ENCODE data around the gene SMTNL2. TPM values are rescaled to one million over a fixed set of nuclear protein-coding genes. Genes with fewer than 3 reads are reported as not detected.
"Not testable (repeated sequence)": the region's sequence is repeated elsewhere in the genome, so short reads cannot be mapped to it uniquely, and the experiment has no call there.

The SMTNL2 gene
- total RNA-seq, 4 donors from 2014 or later = 0.25 to 3.0 (median 1.0) TPM; not detected in 1

DNA sequence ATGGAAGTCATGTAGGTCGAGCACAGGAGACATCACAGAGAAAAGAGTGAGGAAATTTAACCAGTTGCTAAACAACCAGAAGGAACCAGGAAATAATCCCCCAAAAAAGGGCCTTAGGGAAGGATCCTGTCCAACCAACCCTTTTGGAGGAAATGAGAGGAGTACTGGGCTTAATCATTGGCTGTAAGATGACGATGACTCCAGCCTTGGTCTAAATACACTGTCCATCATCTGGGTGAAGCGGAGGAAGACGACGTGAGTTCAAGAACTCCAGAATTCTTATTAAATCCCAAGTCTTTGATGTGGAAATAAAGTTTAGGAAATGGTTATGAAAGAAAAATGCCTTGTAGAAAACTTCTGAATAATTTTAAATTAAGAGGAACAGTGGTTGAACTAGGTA, 68.7 kb downstream of the SMTNL2 start:
- no peak overlapping the region for H3K4me3 ChIP-seq (ENCODE audit: low read depth, poor library complexity, severe bottlenecking)
- DNase-seq (ENCODE audit: low spot score in 2 of 2) = no peak
- intact Hi-C loops (cut with DNase I; ENCODE audit: low total_unique reads) = no loop called here
- WGBS, 2 donors = 64 to 69% methylated on average over 5 of the region's 5 CpGs
- no peak for TF ChIP-seq POLR2A (IDR thresholded peaks at IDR 0.05)
- TF ChIP-seq, protein P1, sequence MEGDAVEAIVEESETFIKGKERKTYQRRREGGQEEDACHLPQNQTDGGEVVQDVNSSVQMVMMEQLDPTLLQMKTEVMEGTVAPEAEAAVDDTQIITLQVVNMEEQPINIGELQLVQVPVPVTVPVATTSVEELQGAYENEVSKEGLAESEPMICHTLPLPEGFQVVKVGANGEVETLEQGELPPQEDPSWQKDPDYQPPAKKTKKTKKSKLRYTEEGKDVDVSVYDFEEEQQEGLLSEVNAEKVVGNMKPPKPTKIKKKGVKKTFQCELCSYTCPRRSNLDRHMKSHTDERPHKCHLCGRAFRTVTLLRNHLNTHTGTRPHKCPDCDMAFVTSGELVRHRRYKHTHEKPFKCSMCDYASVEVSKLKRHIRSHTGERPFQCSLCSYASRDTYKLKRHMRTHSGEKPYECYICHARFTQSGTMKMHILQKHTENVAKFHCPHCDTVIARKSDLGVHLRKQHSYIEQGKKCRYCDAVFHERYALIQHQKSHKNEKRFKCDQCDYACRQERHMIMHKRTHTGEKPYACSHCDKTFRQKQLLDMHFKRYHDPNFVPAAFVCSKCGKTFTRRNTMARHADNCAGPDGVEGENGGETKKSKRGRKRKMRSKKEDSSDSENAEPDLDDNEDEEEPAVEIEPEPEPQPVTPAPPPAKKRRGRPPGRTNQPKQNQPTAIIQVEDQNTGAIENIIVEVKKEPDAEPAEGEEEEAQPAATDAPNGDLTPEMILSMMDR (IDR thresholded peaks at IDR 0.05) = no peak

DNA sequence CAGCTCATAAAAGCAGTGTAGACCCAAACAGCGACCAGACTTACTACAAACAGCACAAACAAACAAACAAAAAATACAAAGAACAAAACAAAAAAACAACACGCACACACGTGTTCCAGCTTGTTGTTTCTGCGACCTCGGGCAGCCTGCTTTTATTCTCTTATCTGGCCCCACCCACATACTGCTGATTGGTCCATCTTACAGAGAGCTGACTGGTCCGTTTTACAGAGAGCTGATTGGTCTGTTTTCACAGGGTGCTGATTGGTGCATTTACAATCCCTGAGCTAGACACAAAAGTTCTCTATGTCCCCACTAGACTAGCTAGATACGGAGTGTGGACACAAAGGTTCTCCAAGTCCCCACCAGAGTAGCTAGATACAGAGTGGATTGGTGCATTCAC, 71.6 kb downstream of the SMTNL2 start:
- intact Hi-C loops (cut with DNase I; ENCODE audit: low total_unique reads); DNase-seq (ENCODE audit: low spot score in 2 of 2); H3K4me3 ChIP-seq (ENCODE audit: low read depth, poor library complexity, severe bottlenecking): not testable (repeated sequence)
- 85 to 86% methylated on average over 7 of the region's 7 CpGs for WGBS, 2 donors

DNA sequence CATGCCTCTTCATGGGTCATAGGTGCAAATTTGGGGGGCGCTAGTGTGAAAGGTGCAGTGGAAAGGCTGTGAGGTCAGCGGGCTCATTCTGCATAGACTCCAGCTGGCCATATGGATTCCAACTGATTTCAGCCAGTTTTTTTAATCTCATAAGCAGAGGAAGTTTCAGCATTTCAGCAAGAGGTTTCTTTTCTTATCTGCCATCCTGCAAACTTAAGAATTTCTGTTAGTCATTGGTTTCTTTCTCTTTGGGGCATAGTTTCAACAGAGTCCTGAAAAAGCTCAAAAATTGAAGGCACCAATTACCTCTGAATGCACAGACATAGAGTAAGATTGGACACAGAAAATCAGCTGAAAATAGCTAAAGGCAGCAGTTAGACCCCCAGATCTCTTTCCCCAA, 73.3 kb downstream of the SMTNL2 start:
- intact Hi-C loops (cut with DNase I; ENCODE audit: low total_unique reads) = no loop called here
- no peak for TF ChIP-seq POLR2A (IDR thresholded peaks at IDR 0.05)
- TF ChIP-seq, protein P1 (IDR thresholded peaks at IDR 0.05) = no peak
- no peak overlapping the region for H3K4me3 ChIP-seq (ENCODE audit: low read depth, poor library complexity, severe bottlenecking)
- DNase-seq (ENCODE audit: low spot score in 2 of 2) = no peak
- WGBS, 2 donors = 86 to 94% methylated on average over 2 of the region's 2 CpGs

Other genes starting within 250 kb of the SMTNL2 start
- gene UBE2G1, start 217.9 kb upstream of the SMTNL2 start, total RNA-seq = 10 to 100 TPM; 72.3 to 84.3 (median 78.5) TPM
- gene SPNS3, start 150.6 kb upstream of the SMTNL2 start, total RNA-seq = under 1 TPM in 2 of 4 donors, not detected in 2; 0.16 to 0.56 TPM
- gene SPNS2, start 85.6 kb upstream of the SMTNL2 start, total RNA-seq = 100 to 1,000 TPM in 1 of 4 donors, 10 to 100 TPM in 3; 74.9 to 132 (median 87.5) TPM
- gene MYBBP1A, start 29.1 kb upstream of the SMTNL2 start, total RNA-seq = 10 to 100 TPM; 53.9 to 83.7 (median 54.5) TPM
- 100 to 1,000 TPM; 133 to 232 (median 184) TPM for gene GGT6, start 24.0 kb upstream of the SMTNL2 start, total RNA-seq
- gene ALOX15, start 57.1 kb downstream of the SMTNL2 start, total RNA-seq = under 1 TPM in 2 of 4 donors, not detected in 2; 0.54 to 0.68 TPM
- gene PELP1, start 119.6 kb downstream of the SMTNL2 start, total RNA-seq = 10 to 100 TPM; 20.5 to 78.4 (median 26.0) TPM
- 10 to 100 TPM in 3 of 4 donors, 1 to 10 TPM in 1; 8.5 to 16.4 (median 11.8) TPM for gene ARRB2, start 126.1 kb downstream of the SMTNL2 start, total RNA-seq
- 10 to 100 TPM; 22.9 to 47.0 (median 40.9) TPM for gene MED11, start 146.9 kb downstream of the SMTNL2 start, total RNA-seq
- gene ZMYND15, start 155.3 kb downstream of the SMTNL2 start, total RNA-seq = 1 to 10 TPM in 2 of 4 donors, under 1 TPM in 1, not detected in 1; 0.46 to 1.7 (median 1.2) TPM
- gene CXCL16, start 155.4 kb downstream of the SMTNL2 start, total RNA-seq = 10 to 100 TPM; 25.0 to 28.1 (median 25.5) TPM
- gene TM4SF5, start 187.4 kb downstream of the SMTNL2 start, total RNA-seq = not detected
- 1 to 10 TPM in 3 of 4 donors, not detected in 1; 2.2 to 9.9 (median 5.3) TPM for gene VMO1, start 201.8 kb downstream of the SMTNL2 start, total RNA-seq
- gene GLTPD2, start 204.4 kb downstream of the SMTNL2 start, total RNA-seq = 1 to 10 TPM in 1 of 4 donors, not detected in 3; 1.2 TPM
- gene PSMB6, start 211.6 kb downstream of the SMTNL2 start, total RNA-seq = 100 to 1,000 TPM; 103 to 207 (median 177) TPM
- gene PLD2, start 222.6 kb downstream of the SMTNL2 start, total RNA-seq = 10 to 100 TPM; 40.1 to 78.8 (median 56.3) TPM
- 100 to 1,000 TPM; 128 to 208 (median 140) TPM for gene MINK1, start 248.8 kb downstream of the SMTNL2 start, total RNA-seq